Astrocyte (in vitro differentiated cells and primary cell): ENCODE data around the gene KRTAP10-6. TPM values are rescaled to one million over a fixed set of nuclear protein-coding genes. Genes with fewer than 3 reads are reported as not detected.
"Not testable (repeated sequence)": the region's sequence is repeated elsewhere in the genome, so short reads cannot be mapped to it uniquely, and the experiment has no call there.

Source experiments
- DNase-seq: peaks from one replicate; pipeline ENCODE4 v3.0.0-alpha.2; 2010; ENCODE audit warnings: low read depth
- FAIRE-seq: peaks from 2 replicates; lab custom pipeline; 2011; peaks lifted over from hg19 to GRCh38; lab: Jason Lieb, UNC
- H2AFZ ChIP-seq: 2 replicates; pipeline ENCODE4 v1.6.0; 2012; ENCODE audit warnings: low read depth, low read length, inconsistent platforms
- H3K27ac ChIP-seq: 2 replicates; pipeline ENCODE4 v1.5.1; 2011; ENCODE audit warnings: low read depth, low read length, inconsistent platforms
- H3K27me3 ChIP-seq: 2 replicates; pipeline ENCODE4 v1.6.0; 2011; ENCODE audit warnings: low read length, inconsistent platforms; ENCODE audit not compliant: insufficient read depth
- H3K36me3 ChIP-seq: 2 replicates; pipeline ENCODE4 v1.5.1; 2011; ENCODE audit warnings: low read length, inconsistent platforms; ENCODE audit not compliant: insufficient read depth
- H3K4me1 ChIP-seq: 2 replicates; pipeline ENCODE4 v1.5.1; 2011; ENCODE audit warnings: low read length, inconsistent platforms; ENCODE audit not compliant: insufficient read depth
- H3K4me2 ChIP-seq: 2 replicates; pipeline ENCODE4 v1.6.0; 2012; ENCODE audit warnings: low read length, inconsistent platforms
- H3K4me3 ChIP-seq: 2 replicates; pipeline ENCODE4 v1.5.1; 2011; ENCODE audit warnings: low read depth, mild to moderate bottlenecking, low read length, inconsistent platforms; ENCODE audit not compliant: insufficient read depth
- H3K79me2 ChIP-seq: 2 replicates; pipeline ENCODE4 v1.6.0; 2012; ENCODE audit warnings: mild to moderate bottlenecking, low read length, inconsistent platforms; ENCODE audit not compliant: insufficient read depth
- H3K9ac ChIP-seq: 2 replicates; pipeline ENCODE4 v1.6.0; 2012; ENCODE audit warnings: mild to moderate bottlenecking, low read length, inconsistent platforms
- H3K9me3 ChIP-seq: 2 replicates; pipeline ENCODE4 v1.5.1; 2012; ENCODE audit warnings: low read depth, mild to moderate bottlenecking, low read length, inconsistent platforms; ENCODE audit not compliant: insufficient read depth
- H4K20me1 ChIP-seq: 2 replicates; pipeline ENCODE4 v1.6.0; 2012; ENCODE audit warnings: low read length, inconsistent platforms; ENCODE audit not compliant: insufficient read depth
- H3K27ac Mint-ChIP-seq: one replicate; pipeline ENCODE4 v1.8.0; 2021; ENCODE audit warnings: mild to moderate bottlenecking, mixed read lengths; ENCODE audit not compliant: unreplicated experiment
- H3K27me3 Mint-ChIP-seq: one replicate; pipeline ENCODE4 v1.8.0; 2021; ENCODE audit warnings: low read depth, mixed read lengths; ENCODE audit not compliant: unreplicated experiment
- H3K36me3 Mint-ChIP-seq: one replicate; pipeline ENCODE4 v1.8.0; 2021; ENCODE audit warnings: low read depth, mixed read lengths; ENCODE audit not compliant: unreplicated experiment
- H3K4me1 Mint-ChIP-seq: one replicate; pipeline ENCODE4 v1.8.0; 2021; ENCODE audit warnings: low read depth, mixed read lengths; ENCODE audit not compliant: unreplicated experiment
- H3K4me3 Mint-ChIP-seq: one replicate; pipeline ENCODE4 v1.8.0; 2021; ENCODE audit warnings: mild to moderate bottlenecking, moderate library complexity, mixed read lengths; ENCODE audit not compliant: unreplicated experiment
- H3K9me3 Mint-ChIP-seq: one replicate; pipeline ENCODE4 v1.8.0; 2021; ENCODE audit warnings: mild to moderate bottlenecking, mixed read lengths; ENCODE audit not compliant: unreplicated experiment
- CTCF ChIP-seq: IDR thresholded peaks from 2 replicates; pipeline ENCODE4 v1.5.1; 2011; ENCODE audit warnings: low read depth, mild to moderate bottlenecking, inconsistent platforms, low read length, moderate library complexity; ENCODE audit not compliant: insufficient read depth
- EZH2 ChIP-seq: IDR thresholded peaks from 2 replicates; pipeline ENCODE4 v1.6.1; 2012; ENCODE audit warnings: mild to moderate bottlenecking, low read length, inconsistent platforms; ENCODE audit not compliant: insufficient read depth
- total RNA-seq: library from RNA; stranded (reverse); gene quantifications from 2 replicates; pipeline ENCODE4 v1.2.1, GENCODE V29; 2021

The KRTAP10-6 gene
- total RNA-seq, 1 donor from 2014 or later: not detected

GRCh38 chr21:44627181-44627822 is 35.0 kb upstream of the KRTAP10-6 start:
- H3K4me1 ChIP-seq, H3K27ac ChIP-seq, H3K4me3 ChIP-seq, H3K4me2 ChIP-seq, H3K27me3 ChIP-seq, H3K27me3 Mint-ChIP-seq, H3K27ac Mint-ChIP-seq, H3K4me1 Mint-ChIP-seq, DNase-seq, H3K9me3 ChIP-seq, H3K4me3 Mint-ChIP-seq, FAIRE-seq, H3K36me3 Mint-ChIP-seq, H3K36me3 ChIP-seq, H4K20me1 ChIP-seq, H3K9ac ChIP-seq, H3K79me2 ChIP-seq, H2AFZ ChIP-seq: not testable (repeated sequence)
- H3K9me3 Mint-ChIP-seq: peaks cover 41% of the 10 kb centered on the region

GRCh38 chr21:44626673-44627143 is 34.4 kb upstream of the KRTAP10-6 start, which contains the start of gene KRTAP10-9:
Gene KRTAP10-9, plus strand, starts transcription at chr21:44627093. Its CDS starts 79 bp downstream, at chr21:44627172.
- FAIRE-seq (no peak), DNase-seq (no peak)
- TF ChIP-seq CTCF (no peak), EZH2 (no peak)
- Histone ChIP-seq H3K4me1 (no peaks in the 10 kb centered on the region), H3K27me3 (no peaks in the 10 kb centered on the region), H3K9ac (no peak within 1 kb of the TSS), H3K4me2 (no peak within 1 kb of the TSS), H2AFZ (no peak within 1 kb of the TSS), H3K9me3 (peaks cover 8% of the 10 kb centered on the region), H3K27ac (no peak within 1 kb of the TSS), H3K4me3 (no peak within 1 kb of the TSS), H4K20me1 (no peaks in the 10 kb centered on the region), H3K79me2 (no peaks in the 10 kb centered on the region), H3K36me3 (no peaks in the 10 kb centered on the region)
- no peak within 1 kb of the TSS for H3K4me3 Mint-ChIP-seq
- no peak within 1 kb of the TSS for H3K27ac Mint-ChIP-seq
- peaks cover 2% of the 10 kb centered on the region for H3K36me3 Mint-ChIP-seq
- H3K27me3 Mint-ChIP-seq: peaks cover 4% of the 10 kb centered on the region
- H3K4me1 Mint-ChIP-seq: no peaks in the 10 kb centered on the region
- peaks cover 38% of the 10 kb centered on the region for H3K9me3 Mint-ChIP-seq

GRCh38 chr21:44626262-44626661 is 34.0 kb upstream of the KRTAP10-6 start:
- no peak overlapping the region for H3K27ac Mint-ChIP-seq
- Histone ChIP-seq H3K27me3 (no peaks in the 10 kb centered on the region), H3K9ac (no peak overlapping the region), H3K36me3 (no peaks in the 10 kb centered on the region), H3K4me2 (no peak overlapping the region), H3K9me3 (peaks cover 8% of the 10 kb centered on the region), H3K4me1 (no peaks in the 10 kb centered on the region), H4K20me1 (no peaks in the 10 kb centered on the region), H3K79me2 (no peaks in the 10 kb centered on the region), H2AFZ (no peak overlapping the region), H3K4me3 (no peak overlapping the region), H3K27ac (no peak overlapping the region)
- DNase-seq: no peak
- H3K27me3 Mint-ChIP-seq: peaks cover 4% of the 10 kb centered on the region
- H3K4me3 Mint-ChIP-seq: no peak overlapping the region
- no peak for TF ChIP-seq EZH2
- no peak for TF ChIP-seq CTCF
- FAIRE-seq: no peak
- H3K9me3 Mint-ChIP-seq: peaks cover 33% of the 10 kb centered on the region
- H3K4me1 Mint-ChIP-seq: no peaks in the 10 kb centered on the region
- peaks cover 2% of the 10 kb centered on the region for H3K36me3 Mint-ChIP-seq
